ENCODE data around the gene ZNF302.

DNA sequence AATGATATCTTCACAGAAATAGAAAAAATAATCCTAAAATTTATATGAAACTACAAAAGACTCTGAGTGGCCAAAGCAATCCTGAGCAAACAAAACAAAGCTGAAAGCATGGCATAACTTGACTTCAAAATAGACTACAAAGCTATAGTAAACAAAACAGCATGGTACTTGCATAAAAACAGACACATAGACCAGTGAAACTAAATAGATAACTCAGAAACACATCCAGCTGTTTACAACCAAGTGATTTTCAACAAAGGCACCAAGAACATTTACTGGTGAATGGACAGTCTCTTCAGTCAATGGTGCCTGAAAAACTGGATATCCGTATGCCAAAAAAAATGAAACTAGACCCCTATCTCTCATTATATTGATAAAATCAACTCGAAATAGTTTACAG, 25.7 kb upstream of the ZNF302 start:
- TF ChIP-seq POLR2AphosphoS5 (IDR thresholded peaks at IDR 0.05; ENCODE audit: low read depth, low read length), result no peak
- TF ChIP-seq, protein P1, sequence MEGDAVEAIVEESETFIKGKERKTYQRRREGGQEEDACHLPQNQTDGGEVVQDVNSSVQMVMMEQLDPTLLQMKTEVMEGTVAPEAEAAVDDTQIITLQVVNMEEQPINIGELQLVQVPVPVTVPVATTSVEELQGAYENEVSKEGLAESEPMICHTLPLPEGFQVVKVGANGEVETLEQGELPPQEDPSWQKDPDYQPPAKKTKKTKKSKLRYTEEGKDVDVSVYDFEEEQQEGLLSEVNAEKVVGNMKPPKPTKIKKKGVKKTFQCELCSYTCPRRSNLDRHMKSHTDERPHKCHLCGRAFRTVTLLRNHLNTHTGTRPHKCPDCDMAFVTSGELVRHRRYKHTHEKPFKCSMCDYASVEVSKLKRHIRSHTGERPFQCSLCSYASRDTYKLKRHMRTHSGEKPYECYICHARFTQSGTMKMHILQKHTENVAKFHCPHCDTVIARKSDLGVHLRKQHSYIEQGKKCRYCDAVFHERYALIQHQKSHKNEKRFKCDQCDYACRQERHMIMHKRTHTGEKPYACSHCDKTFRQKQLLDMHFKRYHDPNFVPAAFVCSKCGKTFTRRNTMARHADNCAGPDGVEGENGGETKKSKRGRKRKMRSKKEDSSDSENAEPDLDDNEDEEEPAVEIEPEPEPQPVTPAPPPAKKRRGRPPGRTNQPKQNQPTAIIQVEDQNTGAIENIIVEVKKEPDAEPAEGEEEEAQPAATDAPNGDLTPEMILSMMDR (IDR thresholded peaks at IDR 0.05), result no peak
- TF ChIP-seq, protein P2, sequence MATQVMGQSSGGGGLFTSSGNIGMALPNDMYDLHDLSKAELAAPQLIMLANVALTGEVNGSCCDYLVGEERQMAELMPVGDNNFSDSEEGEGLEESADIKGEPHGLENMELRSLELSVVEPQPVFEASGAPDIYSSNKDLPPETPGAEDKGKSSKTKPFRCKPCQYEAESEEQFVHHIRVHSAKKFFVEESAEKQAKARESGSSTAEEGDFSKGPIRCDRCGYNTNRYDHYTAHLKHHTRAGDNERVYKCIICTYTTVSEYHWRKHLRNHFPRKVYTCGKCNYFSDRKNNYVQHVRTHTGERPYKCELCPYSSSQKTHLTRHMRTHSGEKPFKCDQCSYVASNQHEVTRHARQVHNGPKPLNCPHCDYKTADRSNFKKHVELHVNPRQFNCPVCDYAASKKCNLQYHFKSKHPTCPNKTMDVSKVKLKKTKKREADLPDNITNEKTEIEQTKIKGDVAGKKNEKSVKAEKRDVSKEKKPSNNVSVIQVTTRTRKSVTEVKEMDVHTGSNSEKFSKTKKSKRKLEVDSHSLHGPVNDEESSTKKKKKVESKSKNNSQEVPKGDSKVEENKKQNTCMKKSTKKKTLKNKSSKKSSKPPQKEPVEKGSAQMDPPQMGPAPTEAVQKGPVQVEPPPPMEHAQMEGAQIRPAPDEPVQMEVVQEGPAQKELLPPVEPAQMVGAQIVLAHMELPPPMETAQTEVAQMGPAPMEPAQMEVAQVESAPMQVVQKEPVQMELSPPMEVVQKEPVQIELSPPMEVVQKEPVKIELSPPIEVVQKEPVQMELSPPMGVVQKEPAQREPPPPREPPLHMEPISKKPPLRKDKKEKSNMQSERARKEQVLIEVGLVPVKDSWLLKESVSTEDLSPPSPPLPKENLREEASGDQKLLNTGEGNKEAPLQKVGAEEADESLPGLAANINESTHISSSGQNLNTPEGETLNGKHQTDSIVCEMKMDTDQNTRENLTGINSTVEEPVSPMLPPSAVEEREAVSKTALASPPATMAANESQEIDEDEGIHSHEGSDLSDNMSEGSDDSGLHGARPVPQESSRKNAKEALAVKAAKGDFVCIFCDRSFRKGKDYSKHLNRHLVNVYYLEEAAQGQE (IDR thresholded peaks at IDR 0.05; ENCODE audit: insufficient read depth in 1 of 2, low read depth in 2 of 2, low read length in 1 of 2), result no peak

Measured in Panc1 (cell line).